Glutamatergic neuron (in vitro differentiated cells): ENCODE results near the gene CARHSP1. TPM values are rescaled to one million over a fixed set of nuclear protein-coding genes. Genes with fewer than 3 reads are reported as not detected.

Source experiments
- DNase-seq: peaks from one replicate; pipeline ENCODE4 v3.0.0; 2022
- H3K27ac Mint-ChIP-seq: one replicate; pipeline ENCODE4 v1.8.0; 2020; ENCODE audit warnings: mild to moderate bottlenecking, mixed read lengths, inconsistent platforms; ENCODE audit not compliant: unreplicated experiment
- H3K27me3 Mint-ChIP-seq: one replicate; pipeline ENCODE4 v1.8.0; 2020; ENCODE audit warnings: mild to moderate bottlenecking, moderate library complexity, mixed read lengths, inconsistent platforms; ENCODE audit not compliant: unreplicated experiment
- H3K36me3 Mint-ChIP-seq: one replicate; pipeline ENCODE4 v1.8.0; 2020; ENCODE audit warnings: mild to moderate bottlenecking, mixed read lengths, inconsistent platforms; ENCODE audit not compliant: unreplicated experiment
- H3K4me1 Mint-ChIP-seq: one replicate; pipeline ENCODE4 v1.8.0; 2020; ENCODE audit warnings: mild to moderate bottlenecking, low read depth, mixed read lengths, inconsistent platforms; ENCODE audit not compliant: unreplicated experiment
- H3K4me3 Mint-ChIP-seq: one replicate; pipeline ENCODE4 v1.8.0; 2020; ENCODE audit warnings: mild to moderate bottlenecking, mixed read lengths, inconsistent platforms; ENCODE audit not compliant: unreplicated experiment
- H3K9me3 Mint-ChIP-seq: one replicate; pipeline ENCODE4 v1.8.0; 2020; ENCODE audit warnings: mild to moderate bottlenecking, moderate library complexity, mixed read lengths, inconsistent platforms; ENCODE audit not compliant: unreplicated experiment
- CTCF ChIP-seq: fragments of 200-600 bp; sonication (generic); IDR thresholded peaks from one replicate; pipeline ENCODE4 v1.5.0; 2021; ENCODE audit not compliant: partially characterized antibody, unreplicated experiment
- total RNA-seq: library from RNA; stranded (reverse); fragmentation: NEBNext Ultra II Directional; extraction: Animal tissue kit (Norgen Biotek cat#: 25700); gene quantifications from one replicate; pipeline ENCODE4 v1.2.1, GENCODE V29; 2021; ENCODE audit not compliant: unreplicated experiment

CARHSP1 gene
- total RNA-seq, 1 donor from 2014 or later = 180 TPM

- no peak for DNase-seq
Measured at GRCh38 chr16:8905168-8905762, 36.5 kb upstream of the CARHSP1 start.

GRCh38 chr16:8904018-8904430, 35.2 kb upstream of the CARHSP1 start:
- Mint-ChIP-seq H3K27ac (no peak overlapping the region), H3K4me3 (no peak overlapping the region), H3K36me3 (no peaks in the 10 kb centered on the region), H3K4me1 (no peaks in the 10 kb centered on the region), H3K27me3 (no peaks in the 10 kb centered on the region), H3K9me3 (peaks cover 3% of the 10 kb centered on the region)
- TF ChIP-seq CTCF = no peak
- DNase-seq = no peak

More at GRCh38 chr16:8905168-8905762, 36.5 kb upstream of the CARHSP1 start:
- Mint-ChIP-seq H3K36me3 (no peaks in the 10 kb centered on the region), H3K4me1 (peaks cover 2% of the 10 kb centered on the region), H3K4me3 (no peak overlapping the region), H3K27ac (no peak overlapping the region), H3K9me3 (peaks cover 3% of the 10 kb centered on the region), H3K27me3 (no peaks in the 10 kb centered on the region)
- TF ChIP-seq CTCF = no peak

- TF ChIP-seq CTCF = no peak
- no peak for DNase-seq
- Mint-ChIP-seq H3K9me3 (peaks cover 3% of the 10 kb centered on the region), H3K27ac (no peak overlapping the region), H3K4me3 (no peak overlapping the region), H3K27me3 (no peaks in the 10 kb centered on the region), H3K4me1 (no peaks in the 10 kb centered on the region), H3K36me3 (no peaks in the 10 kb centered on the region)
Measured at GRCh38 chr16:8903004-8903403, 34.2 kb upstream of the CARHSP1 start.

GRCh38 chr16:8901320-8901861, 32.6 kb upstream of the CARHSP1 start:
- H3K27ac Mint-ChIP-seq = no peak overlapping the region
- TF ChIP-seq CTCF = no peak
- no peak overlapping the region for H3K4me3 Mint-ChIP-seq
- no peaks in the 10 kb centered on the region for H3K36me3 Mint-ChIP-seq
- peaks cover 3% of the 10 kb centered on the region for H3K9me3 Mint-ChIP-seq
- no peaks in the 10 kb centered on the region for H3K4me1 Mint-ChIP-seq
- H3K27me3 Mint-ChIP-seq = no peaks in the 10 kb centered on the region
- DNase-seq = no peak

- Mint-ChIP-seq H3K27me3 (no peaks in the 10 kb centered on the region), H3K4me3 (no peak overlapping the region), H3K4me1 (no peaks in the 10 kb centered on the region), H3K9me3 (peaks cover 1% of the 10 kb centered on the region), H3K36me3 (no peaks in the 10 kb centered on the region), H3K27ac (no peak overlapping the region)
- no peak for TF ChIP-seq CTCF
- DNase-seq = no peak
Measured at GRCh38 chr16:8900343-8900742, 31.5 kb upstream of the CARHSP1 start.
